HG02973 (cell line): Measurements from ENCODE around the gene THNSL1.
"Not testable (repeated sequence)": the region's sequence is repeated elsewhere in the genome, so short reads cannot be mapped to it uniquely, and the experiment has no call there.

ENCODE experiments used
- ATAC-seq: cut with Tn5 transposase; IDR thresholded peaks from one replicate; pipeline ENCODE4 v1.9.1; 2021; ENCODE audit warnings: moderate library complexity; ENCODE audit not compliant: unreplicated experiment

The THNSL1 gene

GRCh38 chr10:24998044-24998443, 18.4 kb upstream of the THNSL1 start:
- ATAC-seq, result no peak

GRCh38 chr10:25011591-25011990, 4.8 kb upstream of the THNSL1 start:
- ATAC-seq, result not testable (repeated sequence)

- no peak for ATAC-seq
These were observed 1.8 kb upstream of the THNSL1 start for GRCh38 chr10:25014579-25014978.

- peak; percentile 68 for ATAC-seq
These were observed 510 bp upstream of the THNSL1 start, which contains the start of gene ENKUR for GRCh38 chr10:25015828-25016375. Gene ENKUR, minus strand, starts transcription at chr10:25016158. Its CDS starts 222 bp downstream, at chr10:25015936.

- ATAC-seq, result no peak
These were observed 760 bp downstream of the THNSL1 start for GRCh38 chr10:25017154-25017590.

GRCh38 chr10:25017661-25018060, 1.2 kb downstream of the THNSL1 start:
- no peak for ATAC-seq

GRCh38 chr10:25018703-25019102, 2.3 kb downstream of the THNSL1 start:
- no peak for ATAC-seq

- no peak for ATAC-seq
These were observed 6.9 kb downstream of the THNSL1 start for GRCh38 chr10:25023278-25023677.

- ATAC-seq, result no peak
These were observed 8.1 kb downstream of the THNSL1 start for GRCh38 chr10:25024528-25024927.

- no peak for ATAC-seq
These were observed 10.1 kb downstream of the THNSL1 start for GRCh38 chr10:25026463-25026862.

- no peak for ATAC-seq
These were observed 12.3 kb downstream of the THNSL1 start for GRCh38 chr10:25028711-25029110.

GRCh38 chr10:25029519-25029918, 13.1 kb downstream of the THNSL1 start:
- ATAC-seq, result no peak

GRCh38 chr10:25036381-25036780, 20.0 kb downstream of the THNSL1 start:
- no peak for ATAC-seq

GRCh38 chr10:25038325-25038724, 21.9 kb downstream of the THNSL1 start:
- no peak for ATAC-seq

- ATAC-seq, result no peak
These were observed 23.1 kb downstream of the THNSL1 start for GRCh38 chr10:25039531-25039930.

- ATAC-seq, result no peak
These were observed 30.2 kb downstream of the THNSL1 start for GRCh38 chr10:25046641-25047040.

- ATAC-seq, result no peak
These were observed 30.7 kb downstream of the THNSL1 start for GRCh38 chr10:25047088-25047487.

GRCh38 chr10:25047591-25048301, 31.3 kb downstream of the THNSL1 start:
- ATAC-seq, result no peak

GRCh38 chr10:25048450-25048849, 32.0 kb downstream of the THNSL1 start:
- ATAC-seq, result no peak

GRCh38 chr10:25049966-25050365, 33.6 kb downstream of the THNSL1 start:
- no peak for ATAC-seq

- no peak for ATAC-seq
These were observed 34.0 kb downstream of the THNSL1 start for GRCh38 chr10:25050402-25050801.

- no peak for ATAC-seq
These were observed 35.6 kb downstream of the THNSL1 start for GRCh38 chr10:25052012-25052411.

- ATAC-seq, result no peak
These were observed 40.3 kb downstream of the THNSL1 start for GRCh38 chr10:25056726-25057125.
